CD14-positive monocyte (primary cell): ENCODE data around the gene SAP30BP. TPM values are rescaled to one million over a fixed set of nuclear protein-coding genes. Genes with fewer than 3 reads are reported as not detected.

ENCODE experiments used
- DNase-seq, 3 donors: peaks; one replicate each; pipeline ENCODE4 v3.0.0-alpha.2; 2011 to 2022
- H2AFZ ChIP-seq: 2 replicates; pipeline ENCODE4 v1.6.0; 2012; ENCODE audit warnings: mild to moderate bottlenecking, low read depth, low read length, inconsistent platforms; ENCODE audit not compliant: insufficient read depth, poor library complexity, severe bottlenecking
- H3K27ac ChIP-seq, 2 donors: 1 replicate in 1 of 2; 2 replicates in 1 of 2; pipeline ENCODE4 v1.5.1; 2012 to 2013; ENCODE audit warnings: low read length in 2 of 2, control low read depth in 1 of 2, inconsistent platforms in 1 of 2, low read depth in 1 of 2, mild to moderate bottlenecking in 1 of 2
- H3K27me3 ChIP-seq, 2 donors: one replicate each; pipeline versions ENCODE4 v1.6.0 to v1.6.1; 2011 to 2013; ENCODE audit warnings: low read length in 2 of 2; ENCODE audit not compliant: control insufficient read depth in 2 of 2, insufficient read depth in 2 of 2
- H3K36me3 ChIP-seq, 2 donors: replicated peaks in 1 of 2; 1 replicate in 1 of 2; 2 replicates in 1 of 2; pipeline versions ENCODE4 v1.5.1 to v1.6.1; 2012 to 2013; ENCODE audit warnings: low read length in 2 of 2, control low read depth in 1 of 2, inconsistent platforms in 1 of 2, mild to moderate bottlenecking in 1 of 2; ENCODE audit not compliant: insufficient read depth in 2 of 2, control insufficient read depth in 1 of 2
- H3K4me1 ChIP-seq, 2 donors: 1 replicate in 1 of 2; 2 replicates in 1 of 2; pipeline versions ENCODE4 v1.5.1 to v1.6.1; 2012 to 2013; ENCODE audit warnings: low read length in 2 of 2, control low read depth in 1 of 2, inconsistent platforms in 1 of 2, mild to moderate bottlenecking in 1 of 2, moderate library complexity in 1 of 2; ENCODE audit not compliant: insufficient read depth in 2 of 2, control insufficient read depth in 1 of 2
- H3K4me2 ChIP-seq: replicated peaks from 2 replicates; pipeline ENCODE3; 2012; ENCODE audit warnings: low read length, moderate library complexity, mild to moderate bottlenecking; ENCODE audit not compliant: poor library complexity, severe bottlenecking; ENCODE audit errors: extremely low read depth
- H3K4me3 ChIP-seq, 3 experiments: fragments of 200-600 bp in 1 of 3; sonication (generic) in 1 of 3; replicated peaks in 1 of 3; 1 replicate in 2 of 3; 2 replicates in 1 of 3; pipeline ENCODE4 v1.5.1; 2011 to 2013; ENCODE audit warnings: low read length in 3 of 3, mild to moderate bottlenecking in 3 of 3, control low read depth in 2 of 3, low read depth in 2 of 3, inconsistent platforms in 1 of 3, moderate library complexity in 1 of 3
- H3K79me2 ChIP-seq: 2 replicates; pipeline ENCODE4 v1.6.0; 2012; ENCODE audit warnings: mild to moderate bottlenecking, control low read depth, inconsistent platforms, low read length, moderate library complexity; ENCODE audit not compliant: insufficient read depth
- H3K9ac ChIP-seq: 2 replicates; pipeline ENCODE4 v1.6.0; 2017; ENCODE audit warnings: low read length, mild to moderate bottlenecking; ENCODE audit not compliant: insufficient read depth, poor library complexity, severe bottlenecking
- H3K9me3 ChIP-seq, 2 donors: replicated peaks in 1 of 2; 1 replicate in 1 of 2; 2 replicates in 1 of 2; pipeline versions ENCODE4 v1.5.1 to v1.6.1; 2012 to 2013; ENCODE audit warnings: low read length in 2 of 2, control low read depth in 1 of 2; ENCODE audit not compliant: control insufficient read depth in 1 of 2, insufficient read depth in 1 of 2
- H4K20me1 ChIP-seq: 2 replicates; pipeline ENCODE4 v1.6.0; 2012; ENCODE audit warnings: mild to moderate bottlenecking, low read length, control low read depth, moderate library complexity; ENCODE audit not compliant: insufficient read depth
- H3K27ac Mint-ChIP-seq, 7 donors: one replicate each; pipeline ENCODE4 v1.8.0; 2020; ENCODE audit warnings: mild to moderate bottlenecking in 7 of 7, mixed read lengths in 7 of 7, moderate library complexity in 6 of 7, inconsistent platforms in 2 of 7
- H3K27me3 Mint-ChIP-seq, 3 donors: one replicate each; pipeline ENCODE4 v1.8.0; 2021 to 2022; ENCODE audit warnings: low read depth in 3 of 3, mild to moderate bottlenecking in 3 of 3, mixed read lengths in 3 of 3, moderate library complexity in 3 of 3, inconsistent platforms in 1 of 3
- H3K36me3 Mint-ChIP-seq, 2 donors: one replicate each; pipeline ENCODE4 v1.8.0; 2020; ENCODE audit warnings: mixed read lengths in 2 of 2, inconsistent platforms in 1 of 2, mild to moderate bottlenecking in 1 of 2
- H3K4me1 Mint-ChIP-seq: one replicate; pipeline ENCODE4 v1.8.0; 2020; ENCODE audit warnings: mild to moderate bottlenecking, mixed read lengths
- H3K4me3 Mint-ChIP-seq, 2 donors: one replicate each; pipeline ENCODE4 v1.8.0; 2020; ENCODE audit warnings: mild to moderate bottlenecking in 2 of 2, mixed read lengths in 2 of 2, moderate library complexity in 1 of 2
- H3K9me3 Mint-ChIP-seq, 7 donors: one replicate each; pipeline ENCODE4 v1.8.0; 2020 to 2022; ENCODE audit warnings: mixed read lengths in 7 of 7, mild to moderate bottlenecking in 6 of 7, moderate library complexity in 6 of 7, inconsistent platforms in 2 of 7
- WGBS: methylation state at CpG from one replicate; pipeline ENCODE4 v1.1.5; 2013; ENCODE audit warnings: missing lambda C conversion rate; ENCODE audit not compliant: insufficient coverage; 5-methylcytosine and 5-hydroxymethylcytosine counted together
- intact Hi-C, 2 donors: fragments of 100-400 bp; cut with micrococcal nuclease; formaldehyde crosslinking; loops; one replicate each; pipeline versions ENCODE4 v1.15.0 to v1.15.1; 2023
- polyA plus RNA-seq, 3 donors: library from polyadenylated mRNA; depleted of rRNA in 1 of 3; unstranded in 2 of 3; stranded (reverse) in 1 of 3; fragments of 300-500 nt in 2 of 3; fragments of >200 nt in 1 of 3; fragmentation: Illumina TruSeq in 2 of 3; gene quantifications; 1 replicate in 2 of 3; 2 replicates in 1 of 3; pipeline ENCODE4 v1.2.3, GENCODE V29; 2012 to 2021
- TF ChIP-seq, protein P1 (sequence below): fragments of 200-600 bp; IDR thresholded peaks from one replicate; pipeline ENCODE4 v1.8.0; 2022; ENCODE audit warnings: antibody characterized with exemption, mild to moderate bottlenecking

The SAP30BP gene
- polyA plus RNA-seq, 3 donors, result 43.8 to 130 (median 61.6) TPM

DNA sequence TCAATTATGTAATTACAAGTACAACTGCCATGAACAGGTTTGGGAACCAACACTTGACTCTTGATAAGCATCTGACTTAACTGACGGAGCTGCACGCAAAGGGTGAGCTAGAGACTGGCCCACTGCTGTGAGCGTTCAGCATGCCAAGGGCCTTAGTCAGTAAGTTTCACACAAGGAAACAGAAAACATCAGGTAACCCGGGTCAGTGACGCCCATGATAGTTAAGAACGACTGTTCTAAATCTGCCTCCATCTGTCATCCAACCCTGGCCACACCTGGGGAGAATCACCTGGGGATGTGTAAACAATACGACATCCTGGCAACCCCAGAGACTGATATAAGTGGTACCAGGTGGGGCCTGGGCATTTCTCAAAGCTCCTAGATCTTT is 21.6 kb upstream of the SAP30BP start:
- TF ChIP-seq, protein P1, sequence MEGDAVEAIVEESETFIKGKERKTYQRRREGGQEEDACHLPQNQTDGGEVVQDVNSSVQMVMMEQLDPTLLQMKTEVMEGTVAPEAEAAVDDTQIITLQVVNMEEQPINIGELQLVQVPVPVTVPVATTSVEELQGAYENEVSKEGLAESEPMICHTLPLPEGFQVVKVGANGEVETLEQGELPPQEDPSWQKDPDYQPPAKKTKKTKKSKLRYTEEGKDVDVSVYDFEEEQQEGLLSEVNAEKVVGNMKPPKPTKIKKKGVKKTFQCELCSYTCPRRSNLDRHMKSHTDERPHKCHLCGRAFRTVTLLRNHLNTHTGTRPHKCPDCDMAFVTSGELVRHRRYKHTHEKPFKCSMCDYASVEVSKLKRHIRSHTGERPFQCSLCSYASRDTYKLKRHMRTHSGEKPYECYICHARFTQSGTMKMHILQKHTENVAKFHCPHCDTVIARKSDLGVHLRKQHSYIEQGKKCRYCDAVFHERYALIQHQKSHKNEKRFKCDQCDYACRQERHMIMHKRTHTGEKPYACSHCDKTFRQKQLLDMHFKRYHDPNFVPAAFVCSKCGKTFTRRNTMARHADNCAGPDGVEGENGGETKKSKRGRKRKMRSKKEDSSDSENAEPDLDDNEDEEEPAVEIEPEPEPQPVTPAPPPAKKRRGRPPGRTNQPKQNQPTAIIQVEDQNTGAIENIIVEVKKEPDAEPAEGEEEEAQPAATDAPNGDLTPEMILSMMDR, result no peak
- Mint-ChIP-seq H3K27me3 (peaks cover 0 to 2% (median 0%) of the 10 kb centered on the region in 3 donors), H3K27ac (peak overlapping the region in 2 of 7 donors; percentile 76 to 79), H3K36me3 (peaks cover 30 to 62% of the 10 kb centered on the region in 2 donors), H3K4me1 (peaks cover 22% of the 10 kb centered on the region), H3K9me3 (peaks cover 0 to 2% (median 0%) of the 10 kb centered on the region in 7 donors), H3K4me3 (no peak overlapping the region)
- Histone ChIP-seq H3K4me1 (peaks cover 12 to 19% of the 10 kb centered on the region in 2 donors), H2AFZ (no peak overlapping the region), H3K36me3 (peaks cover 24 to 52% of the 10 kb centered on the region in 2 donors), H4K20me1 (no peaks in the 10 kb centered on the region), H3K4me2 (peak overlapping the region; percentile 34), H3K9me3 (no peaks in the 10 kb centered on the region), H3K9ac (peak overlapping the region; percentile 36), H3K79me2 (no peaks in the 10 kb centered on the region), H3K27ac (peak overlapping the region in 1 of 2 donors; percentile 56), H3K4me3 (no peak overlapping the region), H3K27me3 (no peaks in the 10 kb centered on the region)
- intact Hi-C loops, result no loop called here
- WGBS, result 47% methylated on average over 4 of the region's 7 CpGs
- no peak for DNase-seq

DNA sequence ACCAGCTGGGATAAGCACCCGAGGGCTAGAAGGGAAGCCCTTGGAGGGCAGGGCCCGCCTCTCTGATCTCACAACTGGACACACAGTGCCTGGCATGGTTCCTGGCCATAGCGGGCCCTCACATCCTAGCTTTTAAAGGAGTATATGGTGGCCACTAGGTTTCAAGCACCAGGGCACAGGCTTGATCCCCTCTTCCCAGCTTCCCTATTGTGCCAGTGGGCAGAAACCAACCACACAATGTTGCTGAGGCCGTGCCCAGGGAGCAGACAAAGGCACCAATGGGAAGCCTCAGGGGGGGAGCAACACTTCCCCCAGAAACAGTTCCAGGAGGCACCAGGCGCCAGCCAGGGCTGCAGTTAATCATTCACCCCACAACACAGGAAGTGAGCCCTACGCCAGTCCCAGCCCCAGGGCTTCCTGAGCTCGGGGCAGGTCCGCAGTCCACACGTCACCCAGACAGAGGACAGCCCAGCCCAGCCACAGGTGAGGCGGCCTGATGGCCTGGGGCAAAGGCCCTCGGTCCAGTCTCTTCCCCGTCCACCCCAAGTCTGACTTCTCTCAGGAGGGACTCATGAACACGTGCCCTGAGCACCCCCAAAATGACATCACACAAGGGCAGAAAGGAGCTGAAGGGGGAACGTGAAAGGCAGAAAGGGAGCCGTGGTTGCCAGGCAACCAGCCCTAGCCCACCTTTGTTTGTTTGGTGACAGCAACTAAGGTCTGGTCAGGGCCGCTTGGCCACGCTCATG is 21.1 kb upstream of the SAP30BP start:
- Histone ChIP-seq H4K20me1 (no peaks in the 10 kb centered on the region), H3K79me2 (no peaks in the 10 kb centered on the region), H3K36me3 (peaks cover 29 to 52% of the 10 kb centered on the region in 2 donors), H3K9me3 (no peaks in the 10 kb centered on the region), H3K9ac (peak overlapping the region; percentile 36), H2AFZ (peak overlapping the region; percentile 33), H3K27ac (peak overlapping the region in 1 of 2 donors; percentile 56), H3K27me3 (no peaks in the 10 kb centered on the region), H3K4me2 (peak overlapping the region; percentile 34), H3K4me3 (peak overlapping the region in 1 of 3 experiments; percentile 32), H3K4me1 (peaks cover 12 to 19% of the 10 kb centered on the region in 2 donors)
- TF ChIP-seq, protein P1, result no peak
- WGBS, result 19% methylated on average over 14 of the region's 17 CpGs
- Mint-ChIP-seq H3K27ac (peak overlapping the region; percentile 26 to 88 (median 78)), H3K4me1 (peaks cover 22% of the 10 kb centered on the region), H3K4me3 (peak overlapping the region in 1 of 2 donors; percentile 78), H3K36me3 (peaks cover 35 to 68% of the 10 kb centered on the region in 2 donors), H3K27me3 (peaks cover 0 to 2% (median 2%) of the 10 kb centered on the region in 3 donors), H3K9me3 (peaks cover 0 to 2% (median 0%) of the 10 kb centered on the region in 7 donors)
- intact Hi-C loops, result no loop called here
- DNase-seq, result peak; percentile 38 to 68 (median 60)
